Sigmoid colon (tissue), 7 donors: ENCODE data around the gene SPAG16. TPM values are rescaled to one million over a fixed set of nuclear protein-coding genes. Genes with fewer than 3 reads are reported as not detected.

Experiments
- DNase-seq: peaks from one replicate; pipeline ENCODE4 v3.0.0-alpha.2; 2019
- H3K27ac ChIP-seq, 4 donors: fragments of 200-600 bp; sonication (generic); one replicate each; pipeline ENCODE4 v1.5.1; 2016 to 2019; ENCODE audit warnings: mild to moderate bottlenecking in 1 of 4
- H3K27me3 ChIP-seq, 3 donors: fragments of 200-600 bp; sonication (generic); one replicate each; pipeline ENCODE4 v1.5.1; 2019; ENCODE audit warnings: mild to moderate bottlenecking in 1 of 3
- H3K36me3 ChIP-seq, 4 donors: fragments of 200-600 bp; sonication (generic); one replicate each; pipeline ENCODE4 v1.5.1; 2016 to 2019
- H3K4me1 ChIP-seq, 4 donors: fragments of 200-600 bp; sonication (generic); one replicate each; pipeline ENCODE4 v1.5.1; 2017 to 2019
- H3K4me3 ChIP-seq, 4 donors: fragments of 200-600 bp; sonication (generic); one replicate each; pipeline ENCODE4 v1.5.1; 2017 to 2019; ENCODE audit warnings: mild to moderate bottlenecking in 2 of 4, moderate library complexity in 1 of 4
- H3K9me3 ChIP-seq, 4 donors: fragments of 200-600 bp in 3 of 4; sonication (generic) in 3 of 4; one replicate each; pipeline versions ENCODE4 v1.5.1 to v1.6.1; 2013 to 2019
- CTCF ChIP-seq, 4 experiments: fragments of 450-650 bp in 3 of 4; fragments of 200-600 bp in 1 of 4; IDR thresholded peaks; one replicate each; pipeline ENCODE4 v1.5.1; 2016 to 2019; ENCODE audit warnings: antibody characterized with exemption in 4 of 4, mild to moderate bottlenecking in 3 of 4, moderate library complexity in 2 of 4
- EP300 ChIP-seq, 4 donors: sonication (generic); formaldehyde crosslinking; IDR thresholded peaks; one replicate each; pipeline ENCODE4 v1.6.1; 2017; ENCODE audit warnings: antibody characterized with exemption in 4 of 4
- POLR2A ChIP-seq, 2 donors: fragments of 450-650 bp; IDR thresholded peaks; one replicate each; pipeline ENCODE4 v1.6.1; 2016; ENCODE audit warnings: antibody characterized with exemption in 2 of 2, mild to moderate bottlenecking in 2 of 2, moderate library complexity in 2 of 2
- POLR2AphosphoS5 ChIP-seq, 4 donors: sonication (generic); formaldehyde crosslinking; IDR thresholded peaks; one replicate each; pipeline ENCODE4 v1.6.1; 2017; ENCODE audit warnings: antibody characterized with exemption in 4 of 4
- WGBS, 2 donors: extraction: QIAGEN DNeasy Blood & Tissue Kit; methylation state at CpG; one replicate each; pipeline ENCODE4 v1.1.7; 2013; 5-methylcytosine and 5-hydroxymethylcytosine counted together
- intact Hi-C: fragments of 100-400 bp; cut with DNase I; formaldehyde crosslinking; loops from one replicate; pipeline ENCODE4 v1.15.1; 2023
- polyA plus RNA-seq, 3 donors: library from polyadenylated mRNA; stranded (reverse); fragments of 200-250 nt; gene quantifications; one replicate each; pipeline ENCODE4 v1.2.3, GENCODE V29; 2013
- total RNA-seq, 4 donors: library from RNA; depleted of rRNA; stranded (reverse); fragments of >200 nt; gene quantifications; one replicate each; pipeline ENCODE4 v1.1.0, GENCODE V29; 2016
- donor health status: healthy with polysubstance abuse.
- donor health status: Bipolar disorder and iron deficiency.
- donor health status: healthy.

The SPAG16 gene
- total and polyA plus RNA-seq, 7 donors: 13.1 to 70.3 (median 36.0) TPM

GRCh38 chr2:213934560-213934959, 650.3 kb downstream of the SPAG16 start:
- Histone ChIP-seq H3K27me3 (no peaks in the 10 kb centered on the region), H3K4me3 (no peak overlapping the region), H3K36me3 (no peaks in the 10 kb centered on the region), H3K27ac (no peak overlapping the region), H3K9me3 (no peaks in the 10 kb centered on the region), H3K4me1 (no peaks in the 10 kb centered on the region)
- no peak for DNase-seq
- intact Hi-C loops: no loop called here
- 88 to 94% methylated on average over 1 of the region's 1 CpG for WGBS, 2 donors
- TF ChIP-seq CTCF (IDR thresholded peaks at IDR 0.05) (no peak), EP300 (IDR thresholded peaks at IDR 0.05) (no peak), POLR2AphosphoS5 (IDR thresholded peaks at IDR 0.05) (no peak), POLR2A (IDR thresholded peaks at IDR 0.05) (no peak)

- peaks cover 0 to 3% (median 0%) of the 10 kb centered on the region in 4 donors for H3K9me3 ChIP-seq
- no peak for DNase-seq
- TF ChIP-seq POLR2A (IDR thresholded peaks at IDR 0.05) (no peak), EP300 (IDR thresholded peaks at IDR 0.05) (no peak), CTCF (IDR thresholded peaks at IDR 0.05) (no peak), POLR2AphosphoS5 (IDR thresholded peaks at IDR 0.05) (no peak)
- no peak overlapping the region for H3K4me3 ChIP-seq
- H3K36me3 ChIP-seq: no peaks in the 10 kb centered on the region
- no peak overlapping the region for H3K27ac ChIP-seq
- intact Hi-C loops: no loop called here
- H3K4me1 ChIP-seq: no peaks in the 10 kb centered on the region
- 84 to 85% methylated on average over 2 of the region's 2 CpGs for WGBS, 2 donors
- H3K27me3 ChIP-seq: no peaks in the 10 kb centered on the region
Observed at GRCh38 chr2:213958086-213958485, 673.8 kb downstream of the SPAG16 start.

GRCh38 chr2:213959589-213959988, 675.3 kb downstream of the SPAG16 start:
- Histone ChIP-seq H3K27ac (no peak overlapping the region), H3K4me1 (no peaks in the 10 kb centered on the region), H3K27me3 (no peaks in the 10 kb centered on the region), H3K4me3 (no peak overlapping the region), H3K9me3 (peaks cover 0 to 3% (median 0%) of the 10 kb centered on the region in 4 donors), H3K36me3 (no peaks in the 10 kb centered on the region)
- intact Hi-C loops: no loop called here
- TF ChIP-seq CTCF (IDR thresholded peaks at IDR 0.05) (no peak), EP300 (IDR thresholded peaks at IDR 0.05) (no peak)
- 52 to 80% methylated on average over 1 of the region's 1 CpG for WGBS, 2 donors
- DNase-seq: no peak

GRCh38 chr2:213971536-213971935, 687.3 kb downstream of the SPAG16 start:
- H3K27ac ChIP-seq: no peak overlapping the region
- no peak overlapping the region for H3K4me3 ChIP-seq
- no peaks in the 10 kb centered on the region for H3K36me3 ChIP-seq
- H3K4me1 ChIP-seq: no peaks in the 10 kb centered on the region
- TF ChIP-seq POLR2AphosphoS5 (IDR thresholded peaks at IDR 0.05) (no peak), EP300 (IDR thresholded peaks at IDR 0.05) (no peak), POLR2A (IDR thresholded peaks at IDR 0.05) (no peak), CTCF (IDR thresholded peaks at IDR 0.05) (no peak)
- DNase-seq: no peak
- H3K9me3 ChIP-seq: peaks cover 0 to 2% (median 0%) of the 10 kb centered on the region in 4 donors
- no peaks in the 10 kb centered on the region for H3K27me3 ChIP-seq
- intact Hi-C loops: no loop called here

GRCh38 chr2:213980883-213981282, 696.6 kb downstream of the SPAG16 start:
- intact Hi-C loops: no loop called here
- H3K4me1 ChIP-seq: no peaks in the 10 kb centered on the region
- DNase-seq: no peak
- no peak overlapping the region for H3K27ac ChIP-seq
- WGBS, 2 donors: 56 to 67% methylated on average over 3 of the region's 3 CpGs
- no peaks in the 10 kb centered on the region for H3K9me3 ChIP-seq
- H3K27me3 ChIP-seq: no peaks in the 10 kb centered on the region
- no peaks in the 10 kb centered on the region for H3K36me3 ChIP-seq
- no peak overlapping the region for H3K4me3 ChIP-seq
- no peak for TF ChIP-seq POLR2A (IDR thresholded peaks at IDR 0.05)
- no peak for TF ChIP-seq POLR2AphosphoS5 (IDR thresholded peaks at IDR 0.05)
- no peak for TF ChIP-seq EP300 (IDR thresholded peaks at IDR 0.05)
- TF ChIP-seq CTCF (IDR thresholded peaks at IDR 0.05): no peak
